Mucosa of rectum (tissue), 2 donors: ENCODE results near the gene USP40.

Source experiments
- H3K27ac ChIP-seq, 2 donors: one replicate each; pipeline ENCODE4 v1.7.0; 2013; ENCODE audit warnings: inconsistent platforms in 2 of 2, low read depth in 2 of 2, low read length in 2 of 2
- H3K27me3 ChIP-seq, 2 donors: one replicate each; pipeline ENCODE4 v1.7.0; 2013; ENCODE audit warnings: low read length in 2 of 2; ENCODE audit not compliant: control insufficient read depth in 2 of 2, insufficient read depth in 2 of 2
- H3K36me3 ChIP-seq, 2 donors: one replicate each; pipeline ENCODE4 v1.7.0; 2013; ENCODE audit warnings: low read length in 2 of 2; ENCODE audit not compliant: control insufficient read depth in 2 of 2, insufficient read depth in 2 of 2
- H3K4me1 ChIP-seq, 2 donors: one replicate each; pipeline ENCODE4 v1.7.0; 2013; ENCODE audit warnings: low read length in 2 of 2, mild to moderate bottlenecking in 1 of 2; ENCODE audit not compliant: control insufficient read depth in 2 of 2, insufficient read depth in 2 of 2
- H3K4me3 ChIP-seq, 2 donors: one replicate each; pipeline ENCODE4 v1.7.0; 2013; ENCODE audit warnings: low read length in 2 of 2
- H3K9ac ChIP-seq, 2 donors: one replicate each; pipeline ENCODE4 v1.7.0; 2013; ENCODE audit warnings: low read length in 2 of 2, low read depth in 1 of 2, mild to moderate bottlenecking in 1 of 2
- H3K9me3 ChIP-seq, 2 donors: one replicate each; pipeline ENCODE4 v1.7.0; 2013; ENCODE audit warnings: low read length in 2 of 2; ENCODE audit not compliant: control insufficient read depth in 2 of 2
- donor health status: healthy.
- donor health status: Normal muscosa, but diverticular disease.

The USP40 gene

GRCh38 chr2:233499928-233500327 lies 66.7 kb downstream of the USP40 start:
- Histone ChIP-seq H3K27me3 (no peaks in the 10 kb centered on the region), H3K9ac (no peak overlapping the region), H3K4me1 (no peaks in the 10 kb centered on the region), H3K27ac (no peak overlapping the region), H3K9me3 (peaks cover 0 to 4% of the 10 kb centered on the region in 2 donors), H3K4me3 (no peak overlapping the region), H3K36me3 (peaks cover 16 to 24% of the 10 kb centered on the region in 2 donors)

DNA sequence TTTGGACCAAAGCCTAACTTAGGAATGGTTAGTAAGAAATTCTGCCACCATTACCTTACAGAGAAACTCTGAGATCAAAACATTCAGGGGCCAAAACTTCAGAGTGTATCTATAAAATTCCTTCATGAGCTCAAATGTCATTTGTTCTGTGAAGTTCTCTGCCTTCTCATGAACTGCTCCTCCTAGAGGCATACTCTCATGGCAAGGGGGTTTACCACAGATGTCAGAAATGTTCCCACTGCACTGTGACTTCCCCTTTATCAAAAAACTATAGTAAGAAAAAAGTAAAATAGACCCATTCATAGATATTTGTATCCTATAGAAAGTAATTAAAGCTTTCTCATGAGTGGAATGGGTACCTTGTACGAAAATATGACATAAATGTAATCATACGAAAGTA lies 68.5 kb downstream of the USP40 start:
- Histone ChIP-seq H3K4me3 (no peak overlapping the region), H3K27me3 (no peaks in the 10 kb centered on the region), H3K9me3 (no peaks in the 10 kb centered on the region), H3K9ac (no peak overlapping the region), H3K36me3 (peaks cover 19 to 26% of the 10 kb centered on the region in 2 donors), H3K4me1 (no peaks in the 10 kb centered on the region), H3K27ac (no peak overlapping the region)

GRCh38 chr2:233497692-233498091 lies 68.9 kb downstream of the USP40 start:
- no peaks in the 10 kb centered on the region for H3K9me3 ChIP-seq
- peaks cover 19 to 30% of the 10 kb centered on the region in 2 donors for H3K36me3 ChIP-seq
- no peak overlapping the region for H3K9ac ChIP-seq
- H3K4me1 ChIP-seq = no peaks in the 10 kb centered on the region
- no peak overlapping the region for H3K27ac ChIP-seq
- no peaks in the 10 kb centered on the region for H3K27me3 ChIP-seq
- H3K4me3 ChIP-seq = no peak overlapping the region

- H3K36me3 ChIP-seq = peaks cover 19 to 40% of the 10 kb centered on the region in 2 donors
- H3K9ac ChIP-seq = no peak overlapping the region
- no peaks in the 10 kb centered on the region for H3K4me1 ChIP-seq
- no peak overlapping the region for H3K4me3 ChIP-seq
- H3K27ac ChIP-seq = no peak overlapping the region
- H3K27me3 ChIP-seq = no peaks in the 10 kb centered on the region
- H3K9me3 ChIP-seq = no peaks in the 10 kb centered on the region
Measured at GRCh38 chr2:233495503-233496496, 70.8 kb downstream of the USP40 start.

- peaks cover 33 to 45% of the 10 kb centered on the region in 2 donors for H3K36me3 ChIP-seq
- no peaks in the 10 kb centered on the region for H3K27me3 ChIP-seq
- H3K27ac ChIP-seq = no peak overlapping the region
Measured at GRCh38 chr2:233492751-233493150, 73.8 kb downstream of the USP40 start.

DNA sequence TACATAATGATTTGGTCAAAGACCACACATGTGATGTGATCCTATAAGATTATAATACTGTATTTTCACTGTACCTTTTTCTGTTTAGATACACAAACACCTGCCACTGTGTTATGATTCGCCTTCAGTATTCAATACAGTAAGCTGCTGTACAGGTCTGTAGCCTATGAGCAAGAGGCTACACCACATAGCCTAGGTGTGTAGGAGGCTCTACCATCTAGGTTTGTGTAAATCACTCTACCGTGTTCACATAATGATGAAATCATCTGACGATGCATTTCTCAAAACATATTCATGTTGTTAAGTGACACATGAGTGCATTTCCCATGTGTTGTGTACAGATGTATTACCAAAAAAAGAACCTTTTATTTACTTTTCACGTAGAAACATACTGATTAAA lies 74.5 kb downstream of the USP40 start:
- no peaks in the 10 kb centered on the region for H3K4me1 ChIP-seq
- no peak overlapping the region for H3K4me3 ChIP-seq
- no peaks in the 10 kb centered on the region for H3K27me3 ChIP-seq
- no peak overlapping the region for H3K9ac ChIP-seq
- no peaks in the 10 kb centered on the region for H3K9me3 ChIP-seq
- H3K36me3 ChIP-seq = peaks cover 34 to 45% of the 10 kb centered on the region in 2 donors
- H3K27ac ChIP-seq = no peak overlapping the region

More at GRCh38 chr2:233492751-233493150, 73.8 kb downstream of the USP40 start:
- H3K4me3 ChIP-seq = no peak overlapping the region
- H3K4me1 ChIP-seq = no peaks in the 10 kb centered on the region
- H3K9ac ChIP-seq = no peak overlapping the region
- no peaks in the 10 kb centered on the region for H3K9me3 ChIP-seq

DNA sequence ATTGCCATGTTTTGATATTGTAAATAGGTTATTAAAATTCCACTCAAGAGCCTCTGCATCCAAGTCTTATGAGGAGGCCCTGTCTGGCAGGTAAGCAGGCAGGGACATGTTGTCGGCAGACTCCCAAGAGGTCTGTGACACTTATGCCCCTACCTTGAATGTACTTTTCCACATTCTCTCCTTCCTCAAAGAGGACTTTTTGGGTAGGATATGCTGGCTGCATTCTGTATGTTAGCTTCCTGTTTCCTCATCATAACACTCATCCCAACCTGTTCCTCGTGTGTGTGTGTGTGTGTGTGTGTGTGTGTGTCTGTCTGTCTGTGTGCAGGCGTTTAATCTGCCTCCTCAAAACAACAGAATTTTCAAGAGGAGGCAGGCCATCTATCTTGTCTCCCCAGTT lies 75.3 kb downstream of the USP40 start:
- H3K27me3 ChIP-seq = no peaks in the 10 kb centered on the region
- H3K9me3 ChIP-seq = no peaks in the 10 kb centered on the region
- no peak overlapping the region for H3K4me3 ChIP-seq
- H3K27ac ChIP-seq = no peak overlapping the region
- peaks cover 34 to 48% of the 10 kb centered on the region in 2 donors for H3K36me3 ChIP-seq
- no peak overlapping the region for H3K9ac ChIP-seq
- no peaks in the 10 kb centered on the region for H3K4me1 ChIP-seq

GRCh38 chr2:233490831-233491230 lies 75.8 kb downstream of the USP40 start:
- Histone ChIP-seq H3K9me3 (no peaks in the 10 kb centered on the region), H3K4me3 (no peak overlapping the region), H3K9ac (no peak overlapping the region), H3K27me3 (no peaks in the 10 kb centered on the region), H3K27ac (no peak overlapping the region), H3K36me3 (peaks cover 34 to 48% of the 10 kb centered on the region in 2 donors), H3K4me1 (no peaks in the 10 kb centered on the region)

- Histone ChIP-seq H3K36me3 (peaks cover 34 to 55% of the 10 kb centered on the region in 2 donors), H3K4me3 (no peak overlapping the region), H3K4me1 (no peaks in the 10 kb centered on the region), H3K27ac (no peak overlapping the region), H3K9ac (no peak overlapping the region), H3K27me3 (no peaks in the 10 kb centered on the region), H3K9me3 (no peaks in the 10 kb centered on the region)
Measured at GRCh38 chr2:233489666-233490065, 76.9 kb downstream of the USP40 start.

- no peak overlapping the region for H3K4me3 ChIP-seq
- no peaks in the 10 kb centered on the region for H3K4me1 ChIP-seq
- no peak overlapping the region for H3K27ac ChIP-seq
- peaks cover 34 to 55% of the 10 kb centered on the region in 2 donors for H3K36me3 ChIP-seq
- no peaks in the 10 kb centered on the region for H3K27me3 ChIP-seq
- no peak overlapping the region for H3K9ac ChIP-seq
- H3K9me3 ChIP-seq = no peaks in the 10 kb centered on the region
Measured at GRCh38 chr2:233489143-233489542, 77.4 kb downstream of the USP40 start.
